ENCODE results near the gene STMND1. TPM values are rescaled to one million over a fixed set of nuclear protein-coding genes. Genes with fewer than 3 reads are reported as not detected.

Gene STMND1
- polyA plus RNA-seq, 2 of the 4 experiments (the other 2 are of a cell fraction) = not detected

GRCh38 chr6:17061097-17061496 lies 40.8 kb upstream of the STMND1 start:
- no peaks in the 10 kb centered on the region for H3K9me3 ChIP-seq
- FAIRE-seq (no peak), DNase-seq (ENCODE audit: low read depth in 1 of 2, low spot score in 1 of 2) (no peak), ATAC-seq (no peak)
- no peak for TF ChIP-seq FOSB (CRISPR knock-in tag; IDR thresholded peaks at IDR 0.05)
- no peak for TF ChIP-seq HOXB13 (CRISPR knock-in tag; IDR thresholded peaks at IDR 0.05; ENCODE audit: low read depth)
- no peak for TF ChIP-seq MYC (IDR thresholded peaks at IDR 0.05; ENCODE audit: borderline replicate concordance, low read length)
- no peak for TF ChIP-seq ZNF302 (CRISPR knock-in tag; IDR thresholded peaks at IDR 0.05)
- ChIA-PET CTCF (no interaction called here), POLR2A (no interaction called here)
- no peak overlapping the region for H3K4me2 ChIP-seq
- no peaks in the 10 kb centered on the region for H3K4me1 ChIP-seq
- no peak overlapping the region for H3K4me3 ChIP-seq
- WGBS (ENCODE audit: missing lambda C conversion rate) = 33% methylated on average over 2 of the region's 2 CpGs
- H3K27ac ChIP-seq = no peak overlapping the region

DNA sequence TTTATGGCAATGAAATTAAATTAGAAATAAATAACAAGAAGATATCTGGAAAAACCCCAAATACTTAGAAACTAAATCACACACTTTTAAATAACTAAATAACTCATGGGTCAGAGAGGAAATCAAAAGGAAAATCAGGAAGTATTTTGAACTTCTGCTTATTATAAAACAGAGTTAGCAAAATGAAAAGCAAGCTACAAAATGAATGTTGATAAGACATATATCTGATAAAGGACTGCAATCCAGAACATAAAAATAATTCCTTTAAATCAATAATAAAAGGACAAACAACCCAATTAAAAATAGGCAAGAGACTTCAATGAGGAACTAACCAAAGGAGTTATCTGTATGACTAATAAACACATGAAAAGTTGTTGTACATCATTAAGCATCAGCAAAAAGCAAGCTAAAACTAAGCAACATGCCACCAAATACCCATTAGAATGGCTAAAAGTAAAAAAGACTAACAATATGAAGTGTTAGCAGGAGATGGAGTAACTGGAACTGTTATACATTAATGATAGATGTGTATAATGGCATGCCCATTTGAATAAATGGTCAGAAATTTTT lies 38.9 kb upstream of the STMND1 start:
- POLR2A ChIA-PET = no interaction called here
- no peak for FAIRE-seq

GRCh38 chr6:17064975-17065374 lies 36.9 kb upstream of the STMND1 start:
- TF ChIP-seq RAD21 (conservative IDR thresholded peaks at IDR 0.05 in 1 of 2, IDR thresholded peaks at IDR 0.05 in 1 of 2) = no peak
- no peak for TF ChIP-seq HOXB5 (CRISPR knock-in tag; IDR thresholded peaks at IDR 0.05)
- TF ChIP-seq HOXA7 (CRISPR knock-in tag; IDR thresholded peaks at IDR 0.05) = no peak
- no peak for TF ChIP-seq FOSL2 (IDR thresholded peaks at IDR 0.05)
- no peak for TF ChIP-seq FOSL2 (CRISPR knock-in tag; IDR thresholded peaks at IDR 0.05)
- no peak for TF ChIP-seq CHD2 (IDR thresholded peaks at IDR 0.05; ENCODE audit: low read length, partially characterized antibody)
- TF ChIP-seq ZNF302 (CRISPR knock-in tag; IDR thresholded peaks at IDR 0.05) = no peak
- TF ChIP-seq KDM5A (IDR thresholded peaks at IDR 0.05) = no peak
- no peak for TF ChIP-seq RARB (CRISPR knock-in tag; IDR thresholded peaks at IDR 0.05)
- no peak for TF ChIP-seq BCL3 (IDR thresholded peaks at IDR 0.05)
- TF ChIP-seq RFX5 (IDR thresholded peaks at IDR 0.05) = no peak
- no peak for TF ChIP-seq EHMT2 (IDR thresholded peaks at IDR 0.05; ENCODE audit: low read depth)
- TF ChIP-seq CBX2 (IDR thresholded peaks at IDR 0.05; ENCODE audit: borderline replicate concordance, low read depth) = no peak
- TF ChIP-seq PHF8 (IDR thresholded peaks at IDR 0.05; ENCODE audit: borderline replicate concordance, low read depth) = no peak
- TF ChIP-seq EHF (CRISPR knock-in tag; IDR thresholded peaks at IDR 0.05) = no peak
- no peak for TF ChIP-seq FOSB (CRISPR knock-in tag; IDR thresholded peaks at IDR 0.05)
- no peaks in the 10 kb centered on the region for H3K4me1 ChIP-seq
- no peak overlapping the region for H3K4me2 ChIP-seq
- no peaks in the 10 kb centered on the region; the same call in 2 of the 3 replicates for H3K9me3 ChIP-seq
- no peak overlapping the region for H3K27ac ChIP-seq
- no peak overlapping the region for H3K4me3 ChIP-seq
- ATAC-seq (no peak), FAIRE-seq (no peak), DNase-seq (ENCODE audit: low read depth in 1 of 2, low spot score in 1 of 2) (no peak)
- ChIA-PET CTCF (interaction anchor here (0.6 kb wide), 1 partner anchor 1497 kb away, joined by 3 read pairs; no protein-coding TSS in a partner anchor), POLR2A (no interaction called here)

More for the DNA sequence above, 38.9 kb upstream of the STMND1 start:
- no peak overlapping the region for H3K4me2 ChIP-seq
- DNase-seq (ENCODE audit: low read depth in 1 of 2, low spot score in 1 of 2) (no peak), ATAC-seq (no peak)
- TF ChIP-seq ELK1 (IDR thresholded peaks at IDR 0.05; ENCODE audit: low read depth, low read length) (no peak), GATA3 (IDR thresholded peaks at IDR 0.05; ENCODE audit: borderline replicate concordance) (no peak), FOXS1 (CRISPR knock-in tag; IDR thresholded peaks at IDR 0.05) (no peak), CHD4 (IDR thresholded peaks at IDR 0.05; ENCODE audit: borderline replicate concordance) (no peak), CBX2 (IDR thresholded peaks at IDR 0.05; ENCODE audit: borderline replicate concordance, low read depth) (no peak), FOSB (CRISPR knock-in tag; IDR thresholded peaks at IDR 0.05) (no peak)
- H3K9me3 ChIP-seq = no peaks in the 10 kb centered on the region
- H3K4me3 ChIP-seq = no peak overlapping the region
- H3K27ac ChIP-seq = no peak overlapping the region
- no peaks in the 10 kb centered on the region for H3K4me1 ChIP-seq
- CTCF ChIA-PET = no interaction called here
